ENCODE results near the gene ADGRE1. TPM values are rescaled to one million over a fixed set of nuclear protein-coding genes. Genes with fewer than 3 reads are reported as not detected.

ADGRE1 gene
- polyA plus RNA-seq (2013, experiment 1 of 2), result not detected
- polyA plus RNA-seq (2013, experiment 2 of 2), result not detected

GRCh38 chr19:6887316-6887715 lies at the start of gene ADGRE1:
TSS of gene ADGRE1 (plus strand) at chr19:6887579. CDS start at chr19:6887609, 30 bp downstream.
- Histone ChIP-seq H3K4ac (ENCODE audit: low read depth in 1 of 2, low read length in 2 of 2) (no peak within 1 kb of the TSS), H3K9ac (ENCODE audit: low read length) (no peak within 1 kb of the TSS), H2BK15ac (ENCODE audit: low read depth, poor library complexity, severe bottlenecking) (no peak within 1 kb of the TSS), H3K79me1 (replicated peaks; ENCODE audit: low read length, poor library complexity, severe bottlenecking) (no peaks in the 10 kb centered on the region), H2BK120ac (ENCODE audit: low read depth, low read length) (no peak within 1 kb of the TSS), H3K23ac (ENCODE audit: low read length in 2 of 2) (no peak within 1 kb of the TSS), H3K4me2 (ENCODE audit: low read length, poor library complexity, severe bottlenecking) (no peak within 1 kb of the TSS), H2AK5ac (ENCODE audit: low read length, severe bottlenecking) (no peak within 1 kb of the TSS), H3K36me3 (ENCODE audit: control insufficient read depth in 1 of 2, insufficient read depth in 2 of 2, low read depth in 1 of 2, low read length in 2 of 2) (no peaks in the 10 kb centered on the region), H4K8ac (ENCODE audit: low read length) (no peak within 1 kb of the TSS), H3K4me3 (ENCODE audit: insufficient read depth in 1 of 2, low read depth in 1 of 2, low read length in 2 of 2) (no peak within 1 kb of the TSS), H2AFZ (ENCODE audit: low read depth, low read length) (no peak within 1 kb of the TSS), H2BK12ac (ENCODE audit: low read length in 2 of 2) (no peak within 1 kb of the TSS), H3K14ac (ENCODE audit: low read length in 2 of 2) (no peak within 1 kb of the TSS), H2BK5ac (ENCODE audit: low read depth, low read length, poor library complexity, severe bottlenecking) (no peak within 1 kb of the TSS), H3K27ac (ENCODE audit: low read length, poor library complexity, severe bottlenecking) (no peak within 1 kb of the TSS), H3K9me3 (ENCODE audit: control insufficient read depth, low read length) (peaks cover 7% of the 10 kb centered on the region), H4K91ac (ENCODE audit: low read length) (no peak within 1 kb of the TSS), H3K4me1 (ENCODE audit: control insufficient read depth, insufficient read depth, low read depth, low read length) (no peaks in the 10 kb centered on the region), H3K18ac (ENCODE audit: low read depth in 1 of 2, low read length in 2 of 2) (no peak within 1 kb of the TSS), H3K27me3 (ENCODE audit: control insufficient read depth in 1 of 2, insufficient read depth in 1 of 2, low read length in 2 of 2) (peaks cover 0 to 2% of the 10 kb centered on the region in 2 experiments)
- 48% methylated on average over 4 of the region's 4 CpGs for WGBS
- DNase-seq, result no peak

GRCh38 chr19:6838062-6838655 lies 49.2 kb upstream of the ADGRE1 start:
- Histone ChIP-seq H3K9ac (ENCODE audit: low read length) (no peak overlapping the region), H2BK15ac (ENCODE audit: low read depth, poor library complexity, severe bottlenecking) (no peak overlapping the region), H3K27me3 (ENCODE audit: control insufficient read depth in 1 of 2, insufficient read depth in 1 of 2, low read length in 2 of 2) (peaks cover 0 to 8% of the 10 kb centered on the region in 2 experiments), H2BK12ac (ENCODE audit: low read length in 2 of 2) (no peak overlapping the region), H3K4me1 (ENCODE audit: control insufficient read depth, insufficient read depth, low read depth, low read length) (no peaks in the 10 kb centered on the region), H3K27ac (ENCODE audit: low read length, poor library complexity, severe bottlenecking) (no peak overlapping the region), H3K9me3 (ENCODE audit: control insufficient read depth, low read length) (no peaks in the 10 kb centered on the region), H4K91ac (ENCODE audit: low read length) (no peak overlapping the region), H3K79me1 (replicated peaks; ENCODE audit: low read length, poor library complexity, severe bottlenecking) (no peaks in the 10 kb centered on the region), H2AFZ (ENCODE audit: low read depth, low read length) (no peak overlapping the region), H4K8ac (ENCODE audit: low read length) (no peak overlapping the region), H2BK5ac (ENCODE audit: low read depth, low read length, poor library complexity, severe bottlenecking) (no peak overlapping the region), H2BK120ac (ENCODE audit: low read depth, low read length) (no peak overlapping the region), H3K4me2 (ENCODE audit: low read length, poor library complexity, severe bottlenecking) (no peak overlapping the region), H3K18ac (ENCODE audit: low read depth in 1 of 2, low read length in 2 of 2) (no peak overlapping the region), H3K4me3 (ENCODE audit: insufficient read depth in 1 of 2, low read depth in 1 of 2, low read length in 2 of 2) (no peak overlapping the region), H3K23ac (ENCODE audit: low read length in 2 of 2) (no peak overlapping the region), H3K14ac (ENCODE audit: low read length in 2 of 2) (no peak overlapping the region), H3K4ac (ENCODE audit: low read depth in 1 of 2, low read length in 2 of 2) (no peak overlapping the region), H3K36me3 (ENCODE audit: control insufficient read depth in 1 of 2, insufficient read depth in 2 of 2, low read depth in 1 of 2, low read length in 2 of 2) (no peaks in the 10 kb centered on the region), H2AK5ac (ENCODE audit: low read length, severe bottlenecking) (no peak overlapping the region)
- WGBS, result 63% methylated on average over 3 of the region's 3 CpGs
- no peak for DNase-seq

- Histone ChIP-seq H3K14ac (ENCODE audit: low read length in 2 of 2) (no peak overlapping the region), H2AFZ (ENCODE audit: low read depth, low read length) (no peak overlapping the region)
Measured at GRCh38 chr19:6842871-6843607, 44.3 kb upstream of the ADGRE1 start.

GRCh38 chr19:6847828-6848200 lies 39.6 kb upstream of the ADGRE1 start:
- no peak overlapping the region for H2BK15ac ChIP-seq (ENCODE audit: low read depth, poor library complexity, severe bottlenecking)
- no peak overlapping the region for H3K23ac ChIP-seq (ENCODE audit: low read length in 2 of 2)
- 85% methylated on average over 10 of the region's 11 CpGs for WGBS
- H3K14ac ChIP-seq (ENCODE audit: low read length in 2 of 2), result no peak overlapping the region
- no peaks in the 10 kb centered on the region for H3K79me1 ChIP-seq (replicated peaks; ENCODE audit: low read length, poor library complexity, severe bottlenecking)
- no peak overlapping the region for H2AK5ac ChIP-seq (ENCODE audit: low read length, severe bottlenecking)
- no peaks in the 10 kb centered on the region for H3K36me3 ChIP-seq (ENCODE audit: control insufficient read depth in 1 of 2, insufficient read depth in 2 of 2, low read depth in 1 of 2, low read length in 2 of 2)
- H3K4me1 ChIP-seq (ENCODE audit: control insufficient read depth, insufficient read depth, low read depth, low read length), result no peaks in the 10 kb centered on the region
- H2BK12ac ChIP-seq (ENCODE audit: low read length in 2 of 2), result no peak overlapping the region
- H3K9ac ChIP-seq (ENCODE audit: low read length), result no peak overlapping the region
- H2AFZ ChIP-seq (ENCODE audit: low read depth, low read length), result no peak overlapping the region
- H3K4ac ChIP-seq (ENCODE audit: low read depth in 1 of 2, low read length in 2 of 2), result no peak overlapping the region
- no peak overlapping the region for H3K27ac ChIP-seq (ENCODE audit: low read length, poor library complexity, severe bottlenecking)
- H4K91ac ChIP-seq (ENCODE audit: low read length), result no peak overlapping the region
- H4K8ac ChIP-seq (ENCODE audit: low read length), result no peak overlapping the region
- H3K9me3 ChIP-seq (ENCODE audit: control insufficient read depth, low read length), result no peaks in the 10 kb centered on the region
- no peak overlapping the region for H2BK5ac ChIP-seq (ENCODE audit: low read depth, low read length, poor library complexity, severe bottlenecking)
- DNase-seq, result no peak
- no peaks in the 10 kb centered on the region for H3K27me3 ChIP-seq (ENCODE audit: control insufficient read depth in 1 of 2, insufficient read depth in 1 of 2, low read length in 2 of 2)
- no peak overlapping the region for H3K4me2 ChIP-seq (ENCODE audit: low read length, poor library complexity, severe bottlenecking)
- H3K4me3 ChIP-seq (ENCODE audit: insufficient read depth in 1 of 2, low read depth in 1 of 2, low read length in 2 of 2), result no peak overlapping the region
- no peak overlapping the region for H3K18ac ChIP-seq (ENCODE audit: low read depth in 1 of 2, low read length in 2 of 2)
- H2BK120ac ChIP-seq (ENCODE audit: low read depth, low read length), result no peak overlapping the region

More at GRCh38 chr19:6842871-6843607, 44.3 kb upstream of the ADGRE1 start:
- Histone ChIP-seq H2BK5ac (ENCODE audit: low read depth, low read length, poor library complexity, severe bottlenecking) (no peak overlapping the region), H3K36me3 (ENCODE audit: control insufficient read depth in 1 of 2, insufficient read depth in 2 of 2, low read depth in 1 of 2, low read length in 2 of 2) (no peaks in the 10 kb centered on the region), H2BK15ac (ENCODE audit: low read depth, poor library complexity, severe bottlenecking) (no peak overlapping the region), H2BK12ac (ENCODE audit: low read length in 2 of 2) (no peak overlapping the region), H3K23ac (ENCODE audit: low read length in 2 of 2) (no peak overlapping the region), H4K91ac (ENCODE audit: low read length) (no peak overlapping the region), H3K9ac (ENCODE audit: low read length) (no peak overlapping the region), H3K27ac (ENCODE audit: low read length, poor library complexity, severe bottlenecking) (no peak overlapping the region), H3K4me2 (ENCODE audit: low read length, poor library complexity, severe bottlenecking) (no peak overlapping the region), H2AK5ac (ENCODE audit: low read length, severe bottlenecking) (no peak overlapping the region), H3K4me1 (ENCODE audit: control insufficient read depth, insufficient read depth, low read depth, low read length) (no peaks in the 10 kb centered on the region), H3K4ac (ENCODE audit: low read depth in 1 of 2, low read length in 2 of 2) (no peak overlapping the region), H3K9me3 (ENCODE audit: control insufficient read depth, low read length) (no peaks in the 10 kb centered on the region), H3K4me3 (ENCODE audit: insufficient read depth in 1 of 2, low read depth in 1 of 2, low read length in 2 of 2) (no peak overlapping the region), H2BK120ac (ENCODE audit: low read depth, low read length) (no peak overlapping the region), H3K18ac (ENCODE audit: low read depth in 1 of 2, low read length in 2 of 2) (no peak overlapping the region), H3K79me1 (replicated peaks; ENCODE audit: low read length, poor library complexity, severe bottlenecking) (no peaks in the 10 kb centered on the region), H3K27me3 (ENCODE audit: control insufficient read depth in 1 of 2, insufficient read depth in 1 of 2, low read length in 2 of 2) (no peaks in the 10 kb centered on the region), H4K8ac (ENCODE audit: low read length) (no peak overlapping the region)
- DNase-seq, result no peak
- WGBS, result 72% methylated on average over 4 of the region's 5 CpGs

Measured in mesenchymal stem cell (in vitro differentiated cells and primary cell).